ENCODE results near the gene CPNE5. TPM values are rescaled to one million over a fixed set of nuclear protein-coding genes. Genes with fewer than 3 reads are reported as not detected.

The CPNE5 gene
- total RNA-seq, 2 experiments from 2014 or later = 0.19 to 0.28 TPM

- peaks cover 9% of the 10 kb centered on the region for H3K4me1 Mint-ChIP-seq (ENCODE audit: low read depth)
Observed at GRCh38 chr6:36694616-36695015, 144.6 kb downstream of the CPNE5 start.

GRCh38 chr6:36692861-36693702, 146.2 kb downstream of the CPNE5 start:
- peaks cover 9% of the 10 kb centered on the region for H3K4me1 Mint-ChIP-seq (ENCODE audit: low read depth)
- Histone ChIP-seq H3K4me3 (ENCODE audit: low read length) (no peak overlapping the region), H3K4me1 (ENCODE audit: insufficient read depth, low read length) (peaks cover 23% of the 10 kb centered on the region), H3K36me3 (ENCODE audit: insufficient read depth, low read length) (no peaks in the 10 kb centered on the region), H3K27me3 (ENCODE audit: control insufficient read depth in 1 of 2, insufficient read depth in 2 of 2, low read length in 2 of 2) (no peaks in the 10 kb centered on the region), H3K27ac (ENCODE audit: low read depth in 1 of 2, low read length in 2 of 2) (peak overlapping the region in 1 of 2 donors; percentile 48), H3K9me3 (ENCODE audit: control insufficient read depth in 1 of 2, insufficient read depth in 1 of 2, low read length in 2 of 2) (no peaks in the 10 kb centered on the region)
- no peak overlapping the region for H3K4me3 Mint-ChIP-seq
- H3K9me3 Mint-ChIP-seq = no peaks in the 10 kb centered on the region
- intact Hi-C loops (cut with DNase I, micrococcal nuclease) = no loop called here
- H3K36me3 Mint-ChIP-seq (ENCODE audit: low read depth) = no peaks in the 10 kb centered on the region
- no peak for TF ChIP-seq CTCF (IDR thresholded peaks at IDR 0.05)
- DNase-seq = no peak
- ATAC-seq (ENCODE audit: poor library complexity) = no peak
- CTCF ChIA-PET = interaction anchor here (1.0 to 1.1 kb wide), 2 partner anchors 11 to 78 kb away, joined by 3 read pairs; no protein-coding TSS in a partner anchor
- H3K27me3 Mint-ChIP-seq = no peaks in the 10 kb centered on the region
- POLR2A ChIA-PET = no interaction called here
- H3K27ac Mint-ChIP-seq = no peak overlapping the region

More at GRCh38 chr6:36694616-36695015, 144.6 kb downstream of the CPNE5 start:
- ChIA-PET POLR2A (no interaction called here), CTCF (interaction anchor here (0.9 kb wide), 1 partner anchor 65 kb away, joined by 3 read pairs; no protein-coding TSS in a partner anchor)
- no peak overlapping the region for H3K4me3 Mint-ChIP-seq
- no peaks in the 10 kb centered on the region for H3K27me3 Mint-ChIP-seq
- no peak for TF ChIP-seq CTCF (IDR thresholded peaks at IDR 0.05)
- no peaks in the 10 kb centered on the region for H3K9me3 Mint-ChIP-seq
- H3K36me3 ChIP-seq (ENCODE audit: insufficient read depth, low read length) = no peaks in the 10 kb centered on the region
- DNase-seq = peak in 1 of 14 experiments; percentile 2
- no peak overlapping the region for H3K27ac ChIP-seq (ENCODE audit: low read depth in 1 of 2, low read length in 2 of 2)
- H3K27ac Mint-ChIP-seq = no peak overlapping the region
- no peak for ATAC-seq (ENCODE audit: poor library complexity)
- no peak overlapping the region for H3K4me3 ChIP-seq (ENCODE audit: low read length)
- no peaks in the 10 kb centered on the region for H3K9me3 ChIP-seq (ENCODE audit: control insufficient read depth in 1 of 2, insufficient read depth in 1 of 2, low read length in 2 of 2)
- no peaks in the 10 kb centered on the region for H3K27me3 ChIP-seq (ENCODE audit: control insufficient read depth in 1 of 2, insufficient read depth in 2 of 2, low read length in 2 of 2)
- intact Hi-C loops (cut with DNase I, micrococcal nuclease) = no loop called here
- peaks cover 23% of the 10 kb centered on the region for H3K4me1 ChIP-seq (ENCODE audit: insufficient read depth, low read length)
- no peaks in the 10 kb centered on the region for H3K36me3 Mint-ChIP-seq (ENCODE audit: low read depth)

GRCh38 chr6:36692220-36692619, 147.0 kb downstream of the CPNE5 start:
- POLR2A ChIA-PET = no interaction called here
- ATAC-seq (ENCODE audit: poor library complexity) (peak; percentile 79), DNase-seq (peak in 8 of 14 experiments; percentile 11 to 75 (median 38))
- CTCF ChIA-PET = interaction anchor here (1.0 to 1.1 kb wide), 2 partner anchors 10 to 77 kb away, joined by 3 read pairs; no protein-coding TSS in a partner anchor
- Mint-ChIP-seq H3K9me3 (no peaks in the 10 kb centered on the region), H3K36me3 (ENCODE audit: low read depth) (no peaks in the 10 kb centered on the region), H3K27me3 (no peaks in the 10 kb centered on the region), H3K4me3 (no peak overlapping the region), H3K27ac (peak overlapping the region; percentile 43), H3K4me1 (ENCODE audit: low read depth) (peaks cover 9% of the 10 kb centered on the region)
- intact Hi-C loops (cut with DNase I, micrococcal nuclease) = no loop called here
- Histone ChIP-seq H3K36me3 (ENCODE audit: insufficient read depth, low read length) (no peaks in the 10 kb centered on the region), H3K9me3 (ENCODE audit: control insufficient read depth in 1 of 2, insufficient read depth in 1 of 2, low read length in 2 of 2) (no peaks in the 10 kb centered on the region), H3K27me3 (ENCODE audit: control insufficient read depth in 1 of 2, insufficient read depth in 2 of 2, low read length in 2 of 2) (no peaks in the 10 kb centered on the region), H3K27ac (ENCODE audit: low read depth in 1 of 2, low read length in 2 of 2) (peak overlapping the region in 1 of 2 donors; percentile 48), H3K4me3 (ENCODE audit: low read length) (no peak overlapping the region), H3K4me1 (ENCODE audit: insufficient read depth, low read length) (peaks cover 18% of the 10 kb centered on the region)
- TF ChIP-seq CTCF (IDR thresholded peaks at IDR 0.05) = no peak
